ENCODE results near the gene TCF20. TPM values are rescaled to one million over a fixed set of nuclear protein-coding genes. Genes with fewer than 3 reads are reported as not detected.
A peak's percentile ranks its signal among the peaks of the same experiment; 100 is the strongest.

TCF20 gene
- polyA plus RNA-seq, 3 donors: 0.67 to 11.1 (median 0.99) TPM

GRCh38 chr22:42300259-42301076, 30.0 kb upstream of the TCF20 start:
- H3K36me3 Mint-ChIP-seq: no peaks in the 10 kb centered on the region
- Histone ChIP-seq H3K79me2 (ENCODE audit: insufficient read depth, low read length) (no peaks in the 10 kb centered on the region), H3K9ac (ENCODE audit: insufficient read depth, low read length, poor library complexity, severe bottlenecking) (peak overlapping the region; percentile 58), H3K36me3 (replicated peaks in 1 of 2; ENCODE audit: control insufficient read depth in 1 of 2, insufficient read depth in 2 of 2, low read length in 2 of 2) (no peaks in the 10 kb centered on the region), H3K9me3 (replicated peaks in 1 of 2; ENCODE audit: control insufficient read depth in 1 of 2, insufficient read depth in 1 of 2, low read length in 2 of 2) (no peaks in the 10 kb centered on the region), H3K4me2 (replicated peaks; ENCODE audit: extremely low read depth, low read length, poor library complexity, severe bottlenecking) (peak overlapping the region; percentile 75), H3K27me3 (ENCODE audit: control insufficient read depth in 2 of 2, insufficient read depth in 2 of 2, low read length in 2 of 2) (peaks cover 0 to 8% of the 10 kb centered on the region in 2 donors), H2AFZ (ENCODE audit: insufficient read depth, low read depth, low read length, poor library complexity, severe bottlenecking) (peak overlapping the region; percentile 24), H3K27ac (ENCODE audit: low read depth in 1 of 2, low read length in 2 of 2) (peak overlapping the region; percentile 71 to 76), H3K4me1 (ENCODE audit: control insufficient read depth in 1 of 2, insufficient read depth in 2 of 2, low read length in 2 of 2) (peaks cover 42 to 66% of the 10 kb centered on the region in 2 donors), H3K4me3 (replicated peaks in 1 of 3; ENCODE audit: low read depth in 2 of 3, low read length in 3 of 3) (peak overlapping the region; percentile 6 to 69 (median 20)), H4K20me1 (ENCODE audit: insufficient read depth, low read length) (no peaks in the 10 kb centered on the region)
- intact Hi-C loops (cut with micrococcal nuclease): loop anchor here in 1 of 2 donors (5.0 kb wide), 1 partner anchor 67 kb away; no protein-coding TSS in a partner anchor
- H3K9me3 Mint-ChIP-seq: peaks cover 0 to 2% (median 0%) of the 10 kb centered on the region in 7 donors
- WGBS (ENCODE audit: insufficient coverage): 7% methylated on average over 3 of the region's 10 CpGs
- peak overlapping the region; percentile 61 to 92 (median 88) for H3K27ac Mint-ChIP-seq
- H3K4me1 Mint-ChIP-seq: peaks cover 58% of the 10 kb centered on the region
- DNase-seq: peak; percentile 43 to 81 (median 46)
- H3K27me3 Mint-ChIP-seq (ENCODE audit: low read depth in 3 of 3): peaks cover 8 to 28% (median 12%) of the 10 kb centered on the region in 3 donors
- peak overlapping the region; percentile 75 to 87 for H3K4me3 Mint-ChIP-seq
- no peak for TF ChIP-seq CTCF (IDR thresholded peaks at IDR 0.05)

- Mint-ChIP-seq H3K27ac (peak overlapping the region; percentile 61 to 92 (median 88)), H3K4me3 (peak overlapping the region; percentile 75 to 87), H3K9me3 (peaks cover 0 to 2% (median 0%) of the 10 kb centered on the region in 7 donors), H3K36me3 (no peaks in the 10 kb centered on the region), H3K27me3 (ENCODE audit: low read depth in 3 of 3) (peaks cover 4 to 28% (median 10%) of the 10 kb centered on the region in 3 donors), H3K4me1 (peaks cover 58% of the 10 kb centered on the region)
- Histone ChIP-seq H3K9ac (ENCODE audit: insufficient read depth, low read length, poor library complexity, severe bottlenecking) (peak overlapping the region; percentile 58), H4K20me1 (ENCODE audit: insufficient read depth, low read length) (no peaks in the 10 kb centered on the region), H2AFZ (ENCODE audit: insufficient read depth, low read depth, low read length, poor library complexity, severe bottlenecking) (peak overlapping the region; percentile 24), H3K36me3 (replicated peaks in 1 of 2; ENCODE audit: control insufficient read depth in 1 of 2, insufficient read depth in 2 of 2, low read length in 2 of 2) (no peaks in the 10 kb centered on the region), H3K27ac (ENCODE audit: low read depth in 1 of 2, low read length in 2 of 2) (peak overlapping the region; percentile 71 to 76), H3K79me2 (ENCODE audit: insufficient read depth, low read length) (no peaks in the 10 kb centered on the region), H3K4me2 (replicated peaks; ENCODE audit: extremely low read depth, low read length, poor library complexity, severe bottlenecking) (peak overlapping the region; percentile 75), H3K4me3 (replicated peaks in 1 of 3; ENCODE audit: low read depth in 2 of 3, low read length in 3 of 3) (peak overlapping the region; percentile 6 to 69 (median 20)), H3K27me3 (ENCODE audit: control insufficient read depth in 2 of 2, insufficient read depth in 2 of 2, low read length in 2 of 2) (peaks cover 0 to 8% of the 10 kb centered on the region in 2 donors), H3K4me1 (ENCODE audit: control insufficient read depth in 1 of 2, insufficient read depth in 2 of 2, low read length in 2 of 2) (peaks cover 42 to 66% of the 10 kb centered on the region in 2 donors), H3K9me3 (replicated peaks in 1 of 2; ENCODE audit: control insufficient read depth in 1 of 2, insufficient read depth in 1 of 2, low read length in 2 of 2) (no peaks in the 10 kb centered on the region)
- TF ChIP-seq CTCF (IDR thresholded peaks at IDR 0.05): no peak
- intact Hi-C loops (cut with micrococcal nuclease): loop anchor here in 1 of 2 donors (5.0 kb wide), 1 partner anchor 68 kb away; no protein-coding TSS in a partner anchor
- 0% methylated on average over 5 of the region's 19 CpGs for WGBS (ENCODE audit: insufficient coverage)
- DNase-seq: peak; percentile 23 to 66 (median 51)
Observed at GRCh38 chr22:42299586-42300258, 29.3 kb upstream of the TCF20 start.
